ENCODE results near the gene ZFAND3. TPM values are rescaled to one million over a fixed set of nuclear protein-coding genes. Genes with fewer than 3 reads are reported as not detected.

Gene ZFAND3
- total and polyA plus RNA-seq, 2 donors (not counting 1 experiment from before 2014, with no cell fraction given): 13.5 to 58.3 TPM

GRCh38 chr6:37814374-37814773, 5.2 kb upstream of the ZFAND3 start:
- no peaks in the 10 kb centered on the region for H3K27me3 ChIP-seq (replicated peaks in 1 of 4; ENCODE audit: control extremely low read depth in 1 of 4, control insufficient read depth in 3 of 4, insufficient read depth in 4 of 4, low read length in 3 of 4)
- POLR2A ChIA-PET: no interaction called here
- H3K4me3 ChIP-seq (ENCODE audit: control extremely low read depth in 1 of 5, extremely low read depth in 1 of 5, insufficient read depth in 1 of 5, low read depth in 2 of 5, low read length in 4 of 5): no peak overlapping the region
- no peak overlapping the region for H2AFZ ChIP-seq (ENCODE audit: insufficient read depth, low read depth, low read length, poor library complexity, severe bottlenecking)
- no peak overlapping the region for H3K27ac ChIP-seq (ENCODE audit: low read length in 2 of 2)
- H3K27ac Mint-ChIP-seq: no peak overlapping the region
- DNase-seq (no peak), ATAC-seq (ENCODE audit: low read depth) (no peak)
- H3K4me3 Mint-ChIP-seq: no peak overlapping the region
- CTCF ChIA-PET: no interaction called here
- H3K4me1 Mint-ChIP-seq: peaks cover 9% of the 10 kb centered on the region
- H3K4me1 ChIP-seq (ENCODE audit: control insufficient read depth in 2 of 2, insufficient read depth in 2 of 2, low read length in 2 of 2): peaks cover 5 to 8% of the 10 kb centered on the region in 2 donors
- no peak for TF ChIP-seq EZH2 (IDR thresholded peaks at IDR 0.05; ENCODE audit: borderline replicate concordance, insufficient read depth, low read depth, low read length, poor library complexity, severe bottlenecking)
- no peaks in the 10 kb centered on the region for H3K9me3 Mint-ChIP-seq (ENCODE audit: insufficient read depth)
- H3K27me3 Mint-ChIP-seq: peaks cover 4% of the 10 kb centered on the region
- H3K9ac ChIP-seq (ENCODE audit: low read length): no peak overlapping the region
- no peaks in the 10 kb centered on the region for H3K36me3 ChIP-seq (replicated peaks in 1 of 2; ENCODE audit: control extremely low read depth in 1 of 2, control insufficient read depth in 1 of 2, extremely low read depth in 1 of 2, insufficient read depth in 2 of 2, low read length in 1 of 2)
- no peaks in the 10 kb centered on the region for H4K20me1 ChIP-seq (ENCODE audit: control insufficient read depth, insufficient read depth, low read length, poor library complexity, severe bottlenecking)
- 100% methylated on average over 1 of the region's 6 CpGs for WGBS (ENCODE audit: insufficient coverage)
- H3K79me2 ChIP-seq (ENCODE audit: control insufficient read depth, insufficient read depth, low read length): no peaks in the 10 kb centered on the region
- intact Hi-C loops (cut with micrococcal nuclease): loop anchor here (10.0 kb wide), 1 partner anchor 460 kb away; the partner anchor contains the start of gene RNF8
- no peak overlapping the region for H3K4me2 ChIP-seq (replicated peaks; ENCODE audit: low read depth, low read length, poor library complexity, severe bottlenecking)
- no peaks in the 10 kb centered on the region for H3K9me3 ChIP-seq (ENCODE audit: control extremely low read depth in 1 of 3, control insufficient read depth in 2 of 3, insufficient read depth in 1 of 3, low read length in 2 of 3)

- Histone ChIP-seq H3K27me3 (replicated peaks in 1 of 4; ENCODE audit: control extremely low read depth in 1 of 4, control insufficient read depth in 3 of 4, insufficient read depth in 4 of 4, low read length in 3 of 4) (no peaks in the 10 kb centered on the region), H3K4me1 (ENCODE audit: control insufficient read depth in 2 of 2, insufficient read depth in 2 of 2, low read length in 2 of 2) (peaks cover 18 to 22% of the 10 kb centered on the region in 2 donors), H3K79me2 (ENCODE audit: control insufficient read depth, insufficient read depth, low read length) (peaks cover 18% of the 10 kb centered on the region), H3K9me3 (ENCODE audit: control extremely low read depth in 1 of 3, control insufficient read depth in 2 of 3, insufficient read depth in 1 of 3, low read length in 2 of 3) (no peaks in the 10 kb centered on the region), H4K20me1 (ENCODE audit: control insufficient read depth, insufficient read depth, low read length, poor library complexity, severe bottlenecking) (peaks cover 3% of the 10 kb centered on the region), H3K36me3 (replicated peaks in 1 of 2; ENCODE audit: control extremely low read depth in 1 of 2, control insufficient read depth in 1 of 2, extremely low read depth in 1 of 2, insufficient read depth in 2 of 2, low read length in 1 of 2) (no peaks in the 10 kb centered on the region), H3K27ac (ENCODE audit: low read length in 2 of 2) (no peak overlapping the region), H3K4me3 (ENCODE audit: control extremely low read depth in 1 of 5, extremely low read depth in 1 of 5, insufficient read depth in 1 of 5, low read depth in 2 of 5, low read length in 4 of 5) (no peak overlapping the region), H3K4me2 (replicated peaks; ENCODE audit: low read depth, low read length, poor library complexity, severe bottlenecking) (no peak overlapping the region), H3K9ac (ENCODE audit: low read length) (no peak overlapping the region), H2AFZ (ENCODE audit: insufficient read depth, low read depth, low read length, poor library complexity, severe bottlenecking) (no peak overlapping the region)
- no peaks in the 10 kb centered on the region for H3K27me3 Mint-ChIP-seq
- TF ChIP-seq EZH2 (IDR thresholded peaks at IDR 0.05; ENCODE audit: borderline replicate concordance, insufficient read depth, low read depth, low read length, poor library complexity, severe bottlenecking): no peak
- TF ChIP-seq CTCF (IDR thresholded peaks at IDR 0.05): no peak
- peaks cover 24% of the 10 kb centered on the region for H3K4me1 Mint-ChIP-seq
- no peaks in the 10 kb centered on the region for H3K9me3 Mint-ChIP-seq (ENCODE audit: insufficient read depth)
- ATAC-seq (ENCODE audit: low read depth): no peak
- H3K27ac Mint-ChIP-seq: no peak overlapping the region
- intact Hi-C loops (cut with micrococcal nuclease): loop anchor here (10.0 kb wide), 1 partner anchor 462 kb away; the partner anchor contains the start of gene RNF8
- 97% methylated on average over 4 of the region's 7 CpGs for WGBS (ENCODE audit: insufficient coverage)
- ChIA-PET CTCF (no interaction called here), POLR2A (no interaction called here)
- DNase-seq: no peak
- peak overlapping the region; percentile 48 for H3K4me3 Mint-ChIP-seq
These were observed 2.7 kb upstream of the ZFAND3 start for GRCh38 chr6:37816599-37817375.
